Measurements from ENCODE around the gene TLE5.
"Not testable (repeated sequence)": the region's sequence is repeated elsewhere in the genome, so short reads cannot be mapped to it uniquely, and the experiment has no call there.

TLE5 gene

DNA sequence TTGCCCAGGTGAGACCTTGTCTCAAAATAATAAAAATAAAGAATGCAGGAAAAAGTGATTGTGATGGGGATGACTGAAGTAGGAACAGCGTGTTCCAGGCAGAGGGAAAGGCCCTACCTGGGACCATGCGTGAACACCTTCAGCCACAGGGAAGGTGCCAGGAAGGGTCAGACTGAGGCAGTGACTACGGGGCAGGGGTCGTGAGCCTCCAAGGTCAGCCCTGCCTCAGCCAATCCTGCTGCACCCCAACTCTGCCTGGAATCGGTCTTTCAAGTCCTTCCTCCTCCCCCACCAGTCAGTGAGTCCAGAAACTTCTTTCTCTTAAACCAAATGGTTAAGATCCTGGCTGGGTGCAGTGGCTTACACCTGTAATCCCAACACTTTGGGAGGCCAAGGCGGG, 17.1 kb downstream of the TLE5 start:
- no peak for DNase-seq (ENCODE audit: low read depth)

DNA sequence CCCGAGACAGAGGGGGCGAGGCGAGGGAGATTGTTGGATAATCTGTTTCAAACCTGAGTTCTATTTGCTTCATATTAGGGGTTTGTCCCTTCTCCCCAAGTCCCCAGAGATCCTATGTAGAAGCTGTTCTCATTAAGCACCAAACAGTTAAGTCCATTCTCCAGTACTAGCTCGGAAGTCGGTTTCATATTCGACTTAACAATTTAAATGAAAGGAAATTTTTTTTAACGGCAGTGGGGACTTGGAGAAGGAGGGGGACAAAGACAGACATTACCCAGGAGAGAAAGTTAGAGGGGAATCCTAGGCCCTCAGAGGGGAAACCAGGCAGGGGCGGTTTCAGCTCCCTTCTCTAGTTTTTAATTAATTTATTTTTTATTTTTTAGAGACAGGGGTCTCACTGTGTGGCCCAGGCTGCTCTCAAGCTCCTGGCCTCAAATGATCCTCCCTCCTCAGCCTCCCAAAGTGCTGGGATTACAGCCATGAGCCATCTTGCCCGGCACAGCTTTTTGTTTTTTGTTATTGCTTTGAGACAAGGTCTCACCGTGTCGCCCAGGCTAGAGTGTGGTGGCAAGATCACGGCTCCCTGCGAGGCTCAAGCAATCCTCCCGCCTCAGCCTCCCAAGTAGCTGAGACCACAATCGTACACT, 19.6 kb downstream of the TLE5 start:
- DNase-seq (ENCODE audit: low read depth): no peak

DNA sequence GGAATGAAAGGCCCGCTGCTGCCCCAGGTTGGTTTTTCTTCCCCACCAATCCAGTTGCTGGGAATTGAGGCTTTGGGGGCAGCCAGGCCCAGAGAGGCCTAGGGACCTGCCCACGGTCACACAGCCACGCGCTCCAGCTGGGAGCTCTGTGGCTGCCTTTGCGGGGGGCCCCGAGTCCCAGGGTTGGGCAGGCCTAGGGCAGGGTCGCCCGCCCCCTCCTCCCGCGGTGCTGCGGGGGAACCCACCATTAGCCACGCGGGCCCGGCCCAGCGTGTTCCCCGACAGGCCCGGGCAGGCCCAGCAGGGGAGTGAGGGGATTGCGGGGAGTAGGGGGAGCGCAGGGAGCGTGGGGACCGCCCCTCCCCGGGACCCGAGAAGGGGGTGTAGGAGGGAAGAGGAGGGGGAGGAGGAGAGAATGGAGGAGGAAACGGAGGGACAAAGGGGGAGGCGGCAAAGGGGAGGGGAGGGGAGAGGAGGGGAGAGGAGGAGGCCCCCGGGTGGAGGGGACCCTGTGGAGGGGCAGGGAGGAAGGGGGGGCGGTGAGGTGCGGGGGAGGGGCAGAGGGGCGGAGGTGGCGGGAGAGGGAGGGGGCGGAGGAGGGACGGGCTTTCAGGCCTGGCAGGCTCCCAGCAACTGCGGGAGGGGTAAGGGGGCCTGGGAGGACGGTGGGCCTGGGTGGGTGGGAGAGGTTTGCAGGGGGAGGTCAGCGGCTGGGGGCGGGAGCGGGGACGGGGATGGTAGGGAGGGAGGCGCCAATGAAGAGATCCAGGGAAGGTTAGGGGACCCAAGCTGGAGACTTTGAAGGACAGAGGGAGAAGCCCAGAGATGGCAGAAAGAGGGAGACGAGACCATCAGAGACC, 20.3 kb downstream of the TLE5 start:
- DNase-seq (ENCODE audit: low read depth): no peak

DNA sequence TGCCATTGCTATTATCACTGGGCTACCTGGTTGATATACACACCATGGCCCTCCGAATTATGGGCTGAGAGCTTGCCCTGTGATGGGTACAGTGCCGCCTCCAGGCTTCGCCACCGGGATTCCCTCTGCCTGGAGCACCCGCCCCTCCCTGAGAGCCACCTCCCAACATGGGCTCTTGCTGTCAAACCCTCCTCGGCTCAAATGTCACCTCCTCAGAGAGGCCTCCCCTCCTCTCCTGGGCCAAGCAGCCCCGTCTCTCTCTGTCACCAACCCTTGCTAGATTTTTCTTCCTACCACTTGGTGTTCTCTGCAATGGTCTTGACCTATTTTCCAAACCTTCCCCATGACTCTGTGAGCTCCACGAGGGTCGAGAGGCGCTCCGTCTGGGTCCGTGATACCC, 21.0 kb downstream of the TLE5 start:
- DNase-seq (ENCODE audit: low read depth): no peak

DNA sequence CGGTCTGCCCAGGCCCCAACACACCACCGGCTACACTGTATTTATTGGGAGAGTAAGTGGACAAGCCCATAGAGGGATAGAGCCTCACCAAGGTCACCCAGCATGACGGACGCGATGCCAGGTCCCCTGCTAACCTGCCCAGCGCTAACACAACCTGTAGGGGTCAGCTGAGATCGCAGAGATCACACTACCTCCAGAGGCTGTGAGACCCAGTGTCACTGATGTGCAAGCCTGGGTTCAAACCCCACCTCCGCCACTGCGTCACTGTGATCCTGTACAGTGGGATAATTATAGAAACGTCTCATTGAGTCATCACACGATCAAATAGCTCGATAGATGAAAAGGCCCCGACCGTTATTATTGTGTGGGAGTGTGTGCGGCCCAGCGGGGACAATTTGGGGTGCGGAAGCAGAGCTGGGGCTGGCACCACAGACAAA, 22.6 kb downstream of the TLE5 start:
- no peak for DNase-seq (ENCODE audit: low read depth)

DNA sequence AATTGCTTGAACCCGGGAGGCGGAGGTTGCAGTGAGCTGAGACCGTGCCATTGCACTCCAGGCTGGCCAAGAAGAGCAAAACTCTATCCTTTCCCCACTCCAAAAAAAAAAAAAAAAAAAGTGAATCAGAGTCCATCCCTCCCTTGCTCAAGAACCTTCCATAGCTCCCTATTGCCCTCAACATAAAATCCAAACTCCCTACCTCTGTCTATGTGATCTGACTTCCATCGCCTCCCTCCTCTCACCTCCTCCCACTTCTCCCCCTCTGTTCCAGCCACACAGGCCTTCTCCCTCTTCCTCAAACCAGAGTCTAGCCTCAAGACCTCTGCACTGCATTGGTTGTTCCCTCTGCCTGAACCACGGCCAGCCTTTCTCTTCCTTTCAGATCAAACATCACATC, 23.2 kb downstream of the TLE5 start:
- DNase-seq (ENCODE audit: low read depth): no peak

DNA sequence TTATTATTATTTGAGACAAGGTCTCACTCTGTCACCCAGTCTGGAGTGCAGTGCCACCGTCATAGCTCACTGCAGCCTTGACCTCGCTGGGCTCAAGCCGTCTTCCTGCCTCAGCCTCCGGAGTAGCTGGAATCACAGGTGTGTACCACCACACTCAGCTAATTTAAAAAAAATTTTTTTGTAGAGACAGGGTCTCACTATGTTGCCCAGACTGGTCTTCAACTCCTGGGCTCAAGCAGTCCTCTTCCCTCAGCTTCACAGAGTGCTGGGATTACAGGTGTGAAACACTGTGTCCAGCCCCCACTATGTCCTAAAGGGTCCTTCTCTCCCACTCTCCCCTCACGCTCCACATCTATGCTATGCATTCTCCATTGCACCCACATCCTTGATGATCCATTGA, 24.1 kb downstream of the TLE5 start:
- no peak for DNase-seq (ENCODE audit: low read depth)

DNA sequence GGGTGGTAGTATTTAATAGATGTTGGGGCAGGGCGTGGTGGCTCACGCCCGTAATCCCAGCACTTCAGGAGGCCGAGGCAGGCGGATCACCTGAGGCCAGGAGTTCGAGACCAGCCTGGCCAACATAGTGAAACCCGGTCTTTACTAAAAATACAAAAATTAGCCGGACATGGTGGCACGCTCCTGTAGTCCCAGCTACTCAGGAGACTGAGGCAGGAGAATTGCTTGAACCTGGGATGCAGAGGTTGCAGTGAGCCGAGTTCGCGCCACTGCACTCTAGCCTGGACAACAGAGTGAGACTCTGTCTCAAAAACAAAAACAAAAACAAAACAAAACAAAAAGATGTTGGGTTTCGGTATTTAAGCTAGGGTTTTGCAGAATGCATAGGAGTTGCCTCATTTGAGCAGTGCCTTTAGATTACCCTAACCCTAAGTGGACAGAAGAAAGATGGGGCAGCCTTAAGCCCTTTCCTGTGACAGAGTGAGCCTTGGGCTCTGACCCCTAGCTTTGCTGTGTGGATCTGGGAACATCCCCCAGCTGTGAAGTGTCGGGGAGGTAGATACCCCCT, 25.2 kb downstream of the TLE5 start:
- DNase-seq (ENCODE audit: low read depth): not testable (repeated sequence)

DNA sequence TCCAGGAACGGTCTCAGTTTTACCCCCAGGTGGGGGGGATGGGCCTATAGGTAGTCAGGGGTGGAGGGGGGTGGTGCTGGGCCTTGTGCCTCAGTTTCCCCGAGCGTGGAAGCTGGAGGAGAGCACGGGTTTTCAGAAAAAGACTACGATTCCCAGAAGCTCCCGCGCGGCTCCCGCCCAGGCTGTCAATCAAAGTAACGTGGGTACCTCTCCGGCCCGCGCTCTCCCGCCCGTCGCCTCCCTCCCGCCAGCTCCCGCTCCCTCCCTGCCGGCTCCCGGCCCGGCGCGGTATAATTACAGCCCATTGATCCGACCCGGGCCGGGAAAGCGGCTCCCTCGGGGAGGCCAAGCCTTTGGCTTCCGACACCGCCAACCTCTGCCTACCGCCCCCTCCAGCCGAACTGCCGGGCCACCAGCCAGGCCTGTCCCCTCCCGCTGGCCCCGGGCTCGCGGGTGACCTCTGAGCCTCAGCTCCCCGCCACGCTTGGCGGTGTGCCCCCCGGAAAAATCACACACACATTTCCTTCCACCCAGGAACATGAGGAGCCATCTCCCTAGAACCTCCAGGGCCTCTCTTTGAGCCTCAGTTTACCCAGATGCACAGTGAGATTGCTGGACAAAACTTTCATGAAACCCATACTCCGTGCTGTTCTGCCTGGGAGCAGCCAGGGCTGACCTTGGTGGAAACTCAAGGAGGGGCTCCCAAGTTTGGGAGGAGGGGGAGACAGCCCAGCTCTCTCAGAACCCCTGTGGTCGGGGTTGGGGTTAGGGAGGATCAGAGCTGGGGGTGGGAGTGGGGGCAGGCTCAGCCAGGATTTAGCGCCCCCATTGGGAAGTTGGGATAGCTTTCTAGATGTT, 25.9 kb downstream of the TLE5 start:
- peak; percentile 96 for DNase-seq (ENCODE audit: low read depth)

DNA sequence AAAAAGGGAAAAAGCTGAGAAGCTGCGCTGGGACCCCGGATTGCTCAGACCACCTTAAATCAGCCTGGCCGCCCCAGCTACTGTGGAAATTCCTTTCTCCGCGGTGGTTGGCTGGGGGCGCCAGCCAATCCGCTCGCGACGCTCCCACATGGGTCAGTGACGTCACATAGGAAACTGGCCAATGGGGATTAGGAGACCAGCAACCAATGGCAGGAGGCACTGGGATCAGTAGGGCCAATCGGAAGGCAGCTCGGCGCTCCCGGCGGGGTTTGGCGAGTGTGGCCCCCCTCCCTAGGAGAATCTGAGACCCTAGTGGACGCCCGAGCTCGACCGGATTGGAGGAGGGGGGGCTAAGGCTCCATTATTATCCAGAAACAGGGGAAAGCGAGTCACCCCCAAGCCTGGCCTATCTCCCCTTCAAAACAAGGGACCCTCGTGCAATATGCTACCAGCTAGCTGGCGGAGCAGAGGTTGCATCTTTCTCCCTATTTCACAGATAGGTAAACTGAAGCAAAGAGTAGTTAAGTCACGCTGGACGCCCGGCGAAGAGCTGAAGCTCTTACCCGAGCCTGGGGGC, 26.7 kb downstream of the TLE5 start:
- peak; percentile 99 for DNase-seq (ENCODE audit: low read depth)

DNA sequence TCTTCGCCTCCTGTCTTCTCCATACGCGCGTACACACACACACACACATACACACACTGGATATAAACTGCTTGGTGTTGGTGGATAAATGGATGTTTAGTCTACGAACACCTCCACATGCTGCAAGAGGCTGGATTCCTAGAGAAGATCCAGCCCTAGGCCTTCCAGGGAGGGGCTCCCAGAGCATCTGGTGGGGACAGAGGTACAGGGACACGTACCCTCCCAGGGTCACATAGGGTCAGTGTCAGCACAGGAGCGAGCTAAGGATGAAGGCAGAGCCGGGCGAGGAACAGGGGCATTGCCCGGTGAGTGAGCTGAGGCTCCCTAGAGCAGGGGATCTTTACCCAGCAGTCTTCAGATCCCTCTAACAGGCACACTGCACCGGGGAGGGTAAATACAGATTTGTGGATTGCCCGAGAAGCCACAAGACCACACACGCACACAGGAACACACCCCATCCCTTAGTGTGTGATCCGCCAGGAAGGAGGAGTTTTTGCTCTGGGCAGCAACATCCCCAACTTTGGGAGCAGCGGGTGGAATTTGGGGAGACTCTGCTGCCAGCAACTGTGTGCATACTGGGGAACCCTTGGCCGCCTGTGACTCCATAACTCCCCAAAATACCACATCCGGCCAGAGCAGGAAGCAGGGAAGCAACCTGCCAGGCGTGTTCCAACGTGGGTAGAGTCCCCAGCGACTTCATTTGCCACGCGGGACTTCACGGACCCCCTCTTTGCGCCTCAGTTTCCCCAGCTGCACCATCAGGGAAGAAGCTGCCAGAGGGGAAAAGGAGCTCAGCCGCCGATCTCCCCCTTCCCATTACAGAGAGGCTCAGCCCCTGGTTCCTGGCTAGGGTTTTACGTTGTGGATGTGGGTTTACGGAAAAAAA, 27.4 kb downstream of the TLE5 start:
- peak; percentile 60 for DNase-seq (ENCODE audit: low read depth)

DNA sequence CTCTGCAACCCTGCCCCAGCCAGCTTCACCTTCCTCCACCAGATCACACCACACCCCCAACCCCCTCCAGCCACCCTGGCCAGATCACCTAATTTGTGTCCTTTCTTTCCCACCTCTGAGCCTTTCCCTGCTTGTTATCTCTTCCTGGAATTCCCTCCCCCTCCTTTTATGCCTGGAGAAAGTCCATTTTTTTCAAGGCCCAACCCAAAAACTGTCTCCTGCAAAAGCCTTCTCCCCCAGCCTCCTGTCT, 28.0 kb downstream of the TLE5 start:
- DNase-seq (ENCODE audit: low read depth): no peak

DNA sequence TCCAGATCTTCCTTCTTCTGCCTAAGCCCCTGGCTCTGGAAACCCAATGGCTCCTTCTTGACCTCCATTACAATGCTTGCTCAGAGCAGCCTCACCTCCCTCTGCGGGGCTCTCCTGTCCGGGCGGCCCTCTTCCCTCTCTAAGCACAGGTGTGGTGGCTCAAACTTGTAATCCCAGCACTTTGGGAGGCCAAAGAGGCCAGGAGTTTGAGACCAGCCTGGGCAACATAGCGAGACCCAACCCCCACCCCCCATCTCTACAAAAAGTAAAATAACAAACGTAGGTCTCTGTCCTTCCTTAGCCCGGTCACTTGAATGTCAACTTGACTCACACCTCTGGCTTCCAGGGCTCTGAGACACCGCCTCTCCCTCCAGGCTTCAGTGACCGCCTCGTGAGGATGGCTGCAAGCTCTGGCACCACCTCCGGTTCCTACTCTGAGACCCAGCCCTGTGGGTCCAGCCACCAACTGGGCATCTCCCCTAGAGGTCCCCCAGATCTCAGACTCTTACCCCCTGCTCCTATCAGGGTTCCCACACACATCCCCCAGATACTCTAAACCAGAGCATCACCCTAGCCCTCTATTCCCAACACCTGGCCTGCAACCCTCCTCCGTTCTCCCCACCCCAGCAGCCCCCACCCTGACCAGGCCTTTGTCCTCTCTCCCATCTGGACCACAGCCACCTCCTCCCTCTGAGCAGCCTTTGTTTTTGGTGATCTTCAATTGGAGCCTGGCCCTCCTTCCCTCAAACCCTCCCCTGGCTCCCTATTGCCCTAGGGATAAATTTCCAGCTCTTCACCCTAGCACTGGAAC, 28.5 kb downstream of the TLE5 start:
- no peak for DNase-seq (ENCODE audit: low read depth)

DNA sequence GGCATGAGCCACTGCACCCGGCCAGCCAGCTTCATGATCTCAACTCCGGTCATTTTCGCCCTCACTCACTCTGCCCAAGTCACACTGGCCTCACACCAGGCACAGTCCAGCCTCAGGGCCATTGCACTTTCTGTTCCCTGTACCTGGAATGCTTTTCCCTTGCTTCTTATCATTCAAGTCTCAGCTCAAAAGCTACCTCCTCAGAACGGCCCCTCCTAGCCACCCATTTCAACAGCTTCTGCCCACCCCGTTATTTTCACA, 30.8 kb downstream of the TLE5 start:
- no peak for DNase-seq (ENCODE audit: low read depth)

DNA sequence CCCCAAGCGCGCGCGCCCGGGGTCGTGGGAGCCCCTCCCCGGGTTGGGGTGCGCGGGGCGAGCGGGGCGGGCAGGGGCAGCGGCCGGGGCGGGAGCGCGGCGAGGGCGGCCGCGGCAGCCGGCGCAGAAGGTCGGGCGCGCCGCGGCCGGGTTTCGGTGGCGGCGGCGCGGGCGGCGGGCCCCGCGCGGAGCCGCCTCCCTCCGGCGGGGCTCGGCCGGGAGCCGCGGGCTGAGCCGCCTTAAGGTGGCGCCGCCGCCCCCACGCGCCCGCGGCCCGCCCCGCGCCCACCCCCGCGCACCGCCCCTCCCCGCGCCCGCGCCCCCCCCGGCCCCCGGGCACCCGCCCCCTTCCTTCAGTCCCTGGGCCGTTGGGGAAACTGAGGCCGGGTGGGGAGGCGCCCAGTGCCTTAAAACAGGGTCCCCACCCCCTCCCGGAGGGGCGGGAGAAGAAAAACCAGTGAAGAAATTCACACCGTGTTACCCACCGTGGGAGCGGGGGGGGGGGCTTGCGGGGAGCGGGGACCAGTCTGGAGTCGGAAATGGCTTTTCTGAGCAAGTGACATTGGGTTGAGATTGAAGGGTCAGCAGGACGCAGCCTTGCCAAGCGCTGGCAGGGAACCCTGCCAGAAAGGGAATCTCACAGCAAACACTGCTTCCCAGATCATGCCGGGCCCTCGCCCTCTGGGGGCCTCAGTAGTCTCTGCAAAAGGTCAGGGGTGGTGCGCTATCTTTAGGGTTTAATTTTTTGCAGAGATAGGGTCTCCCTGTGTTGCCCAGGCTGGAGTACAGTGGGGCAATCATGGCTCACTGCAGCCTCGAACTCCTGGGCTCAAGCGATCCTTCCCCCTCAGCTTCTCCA, 33.0 kb downstream of the TLE5 start, which contains the start of gene TLE2:
Gene TLE2 (minus strand): TSS at position 216 of the 859 bp plus-strand sequence. CDS start 376 bp downstream, outside the sequence.
- no peak for DNase-seq (ENCODE audit: low read depth)

DNA sequence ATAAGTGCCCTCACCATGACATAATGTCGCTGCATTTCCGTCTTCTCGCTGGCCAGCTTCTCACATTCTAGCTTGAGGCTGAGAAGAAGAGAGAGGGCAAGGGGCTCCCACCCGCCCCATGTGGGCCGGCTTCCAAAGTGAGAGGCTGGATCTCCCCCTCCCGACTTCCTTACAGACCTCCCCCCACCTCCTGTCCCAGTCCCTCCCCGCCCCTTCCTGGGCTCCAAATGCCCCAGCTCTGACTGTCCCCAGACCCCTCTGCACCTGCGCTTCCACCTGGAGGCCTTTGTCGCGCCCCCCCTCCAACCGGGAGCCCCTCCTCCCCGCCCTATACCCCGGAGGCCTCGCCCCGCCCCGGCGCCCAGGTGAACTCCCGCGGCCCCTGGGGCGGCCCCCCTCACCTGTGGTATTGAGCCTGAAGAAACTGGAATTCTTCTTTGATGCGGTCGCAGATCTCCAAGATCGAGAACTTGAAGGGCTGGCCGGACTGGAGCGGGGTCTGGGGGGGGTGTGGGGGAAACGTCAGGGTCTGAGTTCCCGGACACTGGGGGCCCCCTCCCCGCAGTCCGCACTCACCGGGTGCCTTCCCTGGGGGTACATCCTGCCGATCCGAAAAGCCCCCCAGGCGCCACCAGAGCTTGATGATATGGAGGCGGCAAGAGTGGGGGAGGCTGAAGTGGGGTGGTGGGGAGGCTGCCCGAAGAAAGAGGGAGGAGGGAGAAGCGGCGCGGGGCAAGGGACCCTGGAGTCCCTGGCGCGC, 33.8 kb downstream of the TLE5 start:
- no peak for DNase-seq (ENCODE audit: low read depth)

DNA sequence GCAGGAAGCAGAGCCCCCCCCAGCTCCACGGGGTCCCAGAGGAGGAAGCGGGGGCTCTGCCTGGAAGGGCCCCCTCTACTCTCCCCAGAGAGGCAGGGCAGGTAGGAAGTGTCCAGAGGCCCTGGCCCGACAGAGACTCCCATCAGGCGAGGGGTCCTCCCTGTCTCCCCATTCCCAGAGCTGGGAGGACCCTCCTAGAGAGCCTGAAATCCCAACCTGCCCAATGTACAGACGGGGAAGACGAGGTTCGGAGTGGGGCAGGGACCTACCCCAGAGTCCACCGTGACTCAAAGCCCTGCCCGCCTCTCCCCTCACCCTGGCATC, 34.4 kb downstream of the TLE5 start:
- DNase-seq (ENCODE audit: low read depth): no peak

DNA sequence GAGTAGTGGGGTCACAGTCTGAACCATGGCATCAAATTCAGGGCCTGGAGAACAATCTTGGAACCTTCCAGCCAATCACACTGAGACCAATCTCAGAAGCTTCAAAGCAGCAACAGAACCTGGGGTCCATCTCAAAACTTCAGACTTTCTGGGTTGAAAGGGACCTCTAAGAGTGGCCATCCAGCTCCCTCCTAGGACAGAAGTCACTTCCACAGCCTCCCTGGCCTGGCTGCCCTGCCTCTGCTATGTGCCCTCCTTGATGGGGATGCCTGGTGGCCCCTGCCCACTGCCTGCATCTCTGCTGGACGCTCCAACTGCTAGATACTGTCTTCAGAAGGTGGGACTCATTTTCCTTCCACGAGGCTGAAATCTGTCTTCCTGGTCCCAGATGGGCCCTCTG, 35.0 kb downstream of the TLE5 start:
- no peak for DNase-seq (ENCODE audit: low read depth)

DNA sequence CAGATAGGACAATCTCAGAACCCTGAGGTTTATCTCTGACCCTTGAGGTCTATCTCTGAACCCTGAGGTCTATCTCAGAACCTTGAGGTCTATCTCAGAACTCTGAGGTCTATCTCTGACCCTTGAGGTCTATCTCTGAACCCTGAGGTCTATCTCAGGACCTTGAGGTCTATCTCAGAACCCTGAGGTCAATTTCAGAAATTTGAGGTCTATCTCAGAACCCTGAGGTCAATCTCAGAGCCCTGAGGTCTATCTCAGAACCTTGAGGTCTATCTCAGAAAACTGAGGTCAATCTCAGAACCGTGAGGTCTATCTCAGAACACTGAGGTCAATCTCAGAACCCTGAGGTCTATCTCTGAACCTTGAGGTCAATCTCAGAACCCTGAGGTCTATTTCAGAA, 35.5 kb downstream of the TLE5 start:
- no peak for DNase-seq (ENCODE audit: low read depth)
